Heart left ventricle (tissue), 16 donors: ENCODE measurements around the gene ADAM15. TPM values are rescaled to one million over a fixed set of nuclear protein-coding genes. Genes with fewer than 3 reads are reported as not detected.

Experiments used
- ATAC-seq, 4 donors: fragments of 200-7000 bp; cut with Tn5 transposase; one replicate each; pipeline ENCODE4 v1.9.1; 2020 to 2022; ENCODE audit warnings: moderate library complexity in 4 of 4, mild to moderate bottlenecking in 3 of 4, moderate number of reproducible peaks in 1 of 4
- DNase-seq, 5 donors: peaks; one replicate each; pipeline ENCODE4 v3.0.0-alpha.2; 2020
- H3K27ac ChIP-seq, 12 donors: fragments of 200-600 bp; sonication (generic) in 4 of 12; one replicate each; pipeline versions ENCODE4 v1.5.0 to v1.8.0; 2016 to 2022; ENCODE audit warnings: mild to moderate bottlenecking in 2 of 12
- H3K27me3 ChIP-seq, 9 donors: fragments of 200-600 bp; sonication (generic) in 2 of 9; one replicate each; pipeline versions ENCODE4 v1.5.1 to v1.8.0; 2016 to 2022; ENCODE audit warnings: mild to moderate bottlenecking in 3 of 9
- H3K36me3 ChIP-seq, 9 donors: fragments of 200-600 bp; sonication (generic) in 2 of 9; one replicate each; pipeline versions ENCODE4 v1.5.0 to v1.8.0; 2018 to 2022; ENCODE audit warnings: mild to moderate bottlenecking in 2 of 9
- H3K4me1 ChIP-seq, 12 donors: fragments of 200-600 bp; sonication (generic) in 4 of 12; one replicate each; pipeline versions ENCODE4 v1.5.0 to v1.8.0; 2016 to 2022; ENCODE audit warnings: mild to moderate bottlenecking in 3 of 12
- H3K4me3 ChIP-seq, 12 donors: fragments of 200-600 bp; sonication (generic) in 4 of 12; one replicate each; pipeline versions ENCODE4 v1.5.0 to v1.8.0; 2017 to 2022; ENCODE audit warnings: mild to moderate bottlenecking in 9 of 12, moderate library complexity in 4 of 12
- H3K9me3 ChIP-seq, 12 donors: fragments of 200-600 bp; sonication (generic) in 4 of 12; one replicate each; pipeline versions ENCODE4 v1.5.0 to v1.8.0; 2016 to 2022; ENCODE audit warnings: mild to moderate bottlenecking in 1 of 12
- CTCF ChIP-seq, 12 donors: fragments of 200-600 bp; sonication (generic) in 4 of 12; IDR thresholded peaks; one replicate each; pipeline versions ENCODE4 v1.5.0 to v1.8.0; 2018 to 2022; ENCODE audit warnings: antibody characterized with exemption in 12 of 12, mild to moderate bottlenecking in 5 of 12
- POLR2A ChIP-seq, 2 donors: fragments of 450-650 bp; IDR thresholded peaks; one replicate each; pipeline ENCODE4 v1.6.1; 2017; ENCODE audit warnings: antibody characterized with exemption in 2 of 2, mild to moderate bottlenecking in 2 of 2, moderate library complexity in 2 of 2
- WGBS, 4 donors: extraction: QIAGEN DNeasy Blood & Tissue Kit in 2 of 4; methylation state at CpG; one replicate each; pipeline versions ENCODE4 v1.1.5 to v1.1.7; 2013 to 2018; 5-methylcytosine and 5-hydroxymethylcytosine counted together
- intact Hi-C, 10 donors: fragments of 100-400 bp; cut with DNase I; formaldehyde crosslinking; loops; one replicate each; pipeline versions ENCODE4 v1.11.1 to v1.14.2; 2022
- polyA plus RNA-seq, 2 donors: library from polyadenylated mRNA; stranded (reverse); fragments of 200-250 nt; gene quantifications; one replicate each; pipeline ENCODE4 v1.2.3, GENCODE V29; 2013
- total RNA-seq, 9 donors: library from RNA; depleted of rRNA in 2 of 9; stranded (reverse); fragments of >200 nt in 2 of 9; fragmentation: NEBNext Ultra II Directional in 3 of 9; extraction: Animal tissue kit (Norgen Biotek cat#: 25700) in 3 of 9; gene quantifications; one replicate each; pipeline versions ENCODE4 v1.1.0 to v1.2.4, GENCODE V29; 2016 to 2023
- donor health status: ischemic (EF 13 %, LVEDD 7.1; RV severe dilation, severe dysfunction).
- donor health status: healthy with polysubstance abuse.
- donor health status: DM: no; HTN: yes; CAD: no.
- donor health status: DM: no; HTN: no; CAD: no.
- donor health status: ischemic (EF 25% LVEDD 6.9; RV normal size, moderate dysfunction).
- donor health status: ischemic (EF 25% LVEDD 5.7; RV mildly dilated, moderate dysfunction).
- donor health status: healthy.
- donor health status: DM: yes; HTN: yes; CAD: no.
- donor health status: ischemic (EF 35%, LVEDD 5.7; RV mildly dilated, moderate dysfunction).
- donor health status: nonischemic (EF 11% LVEDD 7.7; RV severe dilation, severe dysfunction).
- donor health status: DM: yes; HTN: yes; CAD: no.
- donor health status: PGD.
- donor health status: ischemic (EF 29% LVEDD 5.4; RV normal size, mild dysfunction).
- donor health status: nonischemic (EF 23%, LVEDD 6.1; RV moderate dilation, normal function).

Gene ADAM15
- total and polyA plus RNA-seq, 11 donors, result 55.8 to 199 (median 84.2) TPM

GRCh38 chr1:155007251-155007828, 43.8 kb upstream of the ADAM15 start:
- WGBS, 4 donors, result 52 to 61% (median 56%) methylated on average over 6 of the region's 6 CpGs
- intact Hi-C loops, result no loop called here
- Histone ChIP-seq H3K27ac (peak overlapping the region in 11 of 12 donors; percentile 66 to 98 (median 95)), H3K27me3 (no peaks in the 10 kb centered on the region), H3K36me3 (no peaks in the 10 kb centered on the region), H3K9me3 (no peaks in the 10 kb centered on the region), H3K4me3 (peak overlapping the region in 7 of 12 donors; percentile 1 to 59 (median 32)), H3K4me1 (peaks cover 8 to 82% (median 61%) of the 10 kb centered on the region in 12 donors)
- DNase-seq (peak; percentile 75 to 88 (median 85)), ATAC-seq (peak; percentile 28 to 55 (median 32))
- TF ChIP-seq CTCF (IDR thresholded peaks at IDR 0.05) (no peak), POLR2A (IDR thresholded peaks at IDR 0.05) (no peak)

- peak in 3 of 5 donors; percentile 39 to 71 (median 60) for DNase-seq
- intact Hi-C loops, result no loop called here
- WGBS, 4 donors, result 66 to 77% (median 72%) methylated on average over 11 to 16 of the region's 16 CpGs
- TF ChIP-seq CTCF (IDR thresholded peaks at IDR 0.05), result no peak
- no peak for TF ChIP-seq POLR2A (IDR thresholded peaks at IDR 0.05)
- Histone ChIP-seq H3K27ac (peak overlapping the region; percentile 16 to 98 (median 95)), H3K4me3 (peak overlapping the region in 9 of 12 donors; percentile 2 to 59 (median 31)), H3K9me3 (no peaks in the 10 kb centered on the region), H3K36me3 (no peaks in the 10 kb centered on the region), H3K4me1 (peaks cover 8 to 91% (median 67%) of the 10 kb centered on the region in 12 donors), H3K27me3 (no peaks in the 10 kb centered on the region)
- ATAC-seq, result peak in 1 of 4 donors; percentile 2
These were observed 42.8 kb upstream of the ADAM15 start for GRCh38 chr1:155008015-155008941.

- no peak for TF ChIP-seq POLR2A (IDR thresholded peaks at IDR 0.05)
- DNase-seq, result peak in 1 of 5 donors; percentile 60
- H3K27ac ChIP-seq, result peak overlapping the region in 8 of 12 donors; percentile 77 to 98 (median 96)
- H3K4me3 ChIP-seq, result peak overlapping the region in 6 of 12 donors; percentile 26 to 59 (median 32)
- H3K27me3 ChIP-seq, result no peaks in the 10 kb centered on the region
- intact Hi-C loops, result no loop called here
- peaks cover 0 to 5% (median 4%) of the 10 kb centered on the region in 9 donors for H3K36me3 ChIP-seq
- H3K4me1 ChIP-seq, result peaks cover 8 to 93% (median 65%) of the 10 kb centered on the region in 12 donors
- 90 to 98% (median 91%) methylated on average over 8 to 12 of the region's 12 CpGs for WGBS, 4 donors
- no peaks in the 10 kb centered on the region for H3K9me3 ChIP-seq
- ATAC-seq, result no peak
These were observed 41.9 kb upstream of the ADAM15 start for GRCh38 chr1:155009221-155009711.

GRCh38 chr1:155009742-155010141, 41.4 kb upstream of the ADAM15 start:
- intact Hi-C loops, result loop anchor here in 2 of 10 donors (5.0 kb wide), 1 partner anchor 42 kb away; no protein-coding TSS in a partner anchor
- peak overlapping the region in 3 of 12 donors; percentile 10 to 98 (median 97) for H3K27ac ChIP-seq
- peaks cover 0 to 10% (median 8%) of the 10 kb centered on the region in 9 donors for H3K36me3 ChIP-seq
- ATAC-seq, result no peak
- 90 to 93% (median 91%) methylated on average over 5 of the region's 5 CpGs for WGBS, 4 donors
- H3K27me3 ChIP-seq, result no peaks in the 10 kb centered on the region
- H3K4me3 ChIP-seq, result peak overlapping the region in 3 of 12 donors; percentile 2 to 59 (median 26)
- no peak for DNase-seq
- TF ChIP-seq POLR2A (IDR thresholded peaks at IDR 0.05), result no peak
- TF ChIP-seq CTCF (IDR thresholded peaks at IDR 0.05), result no peak
- no peaks in the 10 kb centered on the region for H3K9me3 ChIP-seq
- peaks cover 8 to 90% (median 60%) of the 10 kb centered on the region in 12 donors for H3K4me1 ChIP-seq
